Neural cell (in vitro differentiated cells): ENCODE data around the gene GJE1. TPM values are rescaled to one million over a fixed set of nuclear protein-coding genes. Genes with fewer than 3 reads are reported as not detected.
"Not testable (repeated sequence)": the region's sequence is repeated elsewhere in the genome, so short reads cannot be mapped to it uniquely, and the experiment has no call there.

Source experiments
- H2AFZ ChIP-seq: fragments of 200-600, 300-800 bp; sonication (generic), shearing (Covaris generic); 2 replicates; pipeline ENCODE4 v1.6.0; 2014; ENCODE audit warnings: low read depth, mild to moderate bottlenecking, antibody characterized with exemption, low read length, moderate library complexity
- H3F3A ChIP-seq: fragments of 200-600 bp; shearing (Covaris generic); 2 replicates; pipeline ENCODE4 v1.6.1; 2016; ENCODE audit warnings: mild to moderate bottlenecking, moderate library complexity, mixed read lengths, antibody characterized with exemption, low read length; ENCODE audit not compliant: insufficient read depth, poor library complexity, severe bottlenecking
- H3K27ac ChIP-seq: fragments of 200-600, 300-800 bp; sonication (generic), shearing (Covaris generic); 2 replicates; pipeline ENCODE4 v1.5.1; 2014; ENCODE audit warnings: mild to moderate bottlenecking, low read length, moderate library complexity
- H3K27me3 ChIP-seq: fragments of 300-800, 200-600 bp; sonication (generic), shearing (Covaris generic); 2 replicates; pipeline ENCODE4 v1.6.0; 2014; ENCODE audit warnings: mild to moderate bottlenecking, low read depth, low read length, moderate library complexity; ENCODE audit not compliant: insufficient read depth
- H3K36me3 ChIP-seq: fragments of 300-800, 200-600 bp; sonication (generic), shearing (Covaris generic); 2 replicates; pipeline ENCODE4 v1.5.1; 2014; ENCODE audit warnings: mild to moderate bottlenecking, antibody characterized with exemption, low read length, moderate library complexity; ENCODE audit not compliant: insufficient read depth
- H3K4me2 ChIP-seq: fragments of 300-800, 200-600 bp; sonication (generic), shearing (Covaris generic); 2 replicates; pipeline ENCODE4 v1.6.0; 2014; ENCODE audit warnings: mild to moderate bottlenecking, low read length
- H3K4me3 ChIP-seq: fragments of 300-800, 200-600 bp; sonication (generic), shearing (Covaris generic); 2 replicates; pipeline ENCODE4 v1.5.1; 2014; ENCODE audit warnings: mild to moderate bottlenecking, low read length, moderate library complexity
- H3K79me2 ChIP-seq: fragments of 200-600 bp; shearing (Covaris generic); replicated peaks from 2 replicates; pipeline ENCODE4 v1.6.0; 2014; ENCODE audit warnings: mild to moderate bottlenecking, low read length, moderate library complexity; ENCODE audit not compliant: insufficient read depth
- H3K9ac ChIP-seq: fragments of 300-800, 200-600 bp; sonication (generic), shearing (Covaris generic); 2 replicates; pipeline ENCODE4 v1.6.1; 2016; ENCODE audit warnings: mild to moderate bottlenecking, low read length, mixed read lengths
- H3K9me2 ChIP-seq: fragments of 200-600 bp; shearing (Covaris generic); 2 replicates; pipeline ENCODE4 v1.6.1; 2016; ENCODE audit warnings: mild to moderate bottlenecking, low read length, mixed read lengths; ENCODE audit not compliant: insufficient read depth
- H3K9me3 ChIP-seq: fragments of 200-600, 300-800 bp; sonication (generic), shearing (Covaris generic); 2 replicates; pipeline ENCODE4 v1.6.1; 2016; ENCODE audit warnings: mild to moderate bottlenecking, mixed run types, low read length, moderate library complexity, mixed read lengths
- H4K20me1 ChIP-seq: fragments of 200-600 bp; shearing (Covaris generic); 2 replicates; pipeline ENCODE4 v1.6.1; 2016; ENCODE audit warnings: mild to moderate bottlenecking, mixed run types; ENCODE audit not compliant: insufficient read depth
- CTCF ChIP-seq: fragments of 450-650 bp; IDR thresholded peaks from 2 replicates; pipeline ENCODE4 v1.5.1; 2014; ENCODE audit warnings: antibody characterized with exemption, mild to moderate bottlenecking, moderate library complexity; ENCODE audit not compliant: poor library complexity, severe bottlenecking
- EP300 ChIP-seq: fragments of 450-650 bp; conservative IDR thresholded peaks from 2 replicates; pipeline ENCODE4 v1.6.1; 2014; ENCODE audit warnings: antibody characterized with exemption, mild to moderate bottlenecking, moderate library complexity; ENCODE audit not compliant: poor library complexity, severe bottlenecking
- EZH2 ChIP-seq: fragments of 200-600, 300-800 bp; shearing (Covaris generic), sonication (generic); IDR thresholded peaks from 2 replicates; pipeline ENCODE4 v1.6.1; 2014; ENCODE audit warnings: antibody characterized with exemption, low read length, borderline replicate concordance, mild to moderate bottlenecking; ENCODE audit not compliant: insufficient read depth, poor library complexity, severe bottlenecking
- MXI1 ChIP-seq: fragments of 450-650 bp; conservative IDR thresholded peaks from 2 replicates; pipeline ENCODE4 v1.6.1; 2014; ENCODE audit warnings: antibody characterized with exemption, mild to moderate bottlenecking; ENCODE audit not compliant: poor library complexity, severe bottlenecking
- POLR2AphosphoS5 ChIP-seq: IDR thresholded peaks from 2 replicates; pipeline ENCODE4 v1.6.1; 2012
- RAD21 ChIP-seq: fragments of 450-650 bp; conservative IDR thresholded peaks from 2 replicates; pipeline ENCODE4 v1.6.1; 2014; ENCODE audit warnings: antibody characterized with exemption, mild to moderate bottlenecking, moderate library complexity
- REST ChIP-seq: IDR thresholded peaks from 2 replicates; pipeline ENCODE4 v1.6.1; 2012; ENCODE audit warnings: borderline replicate concordance
- SMC3 ChIP-seq: fragments of 450-650 bp; conservative IDR thresholded peaks from 2 replicates; pipeline ENCODE4 v1.6.1; 2014; ENCODE audit warnings: antibody characterized with exemption, mild to moderate bottlenecking, moderate library complexity; ENCODE audit not compliant: poor library complexity
- polyA plus RNA-seq: library from polyadenylated mRNA; depleted of rRNA; stranded (reverse); fragments of >200 nt; gene quantifications from 2 replicates; pipeline ENCODE4 v1.2.3, GENCODE V29; 2014

GJE1 gene
- polyA plus RNA-seq, 1 donor from 2014 or later = not detected

- no peaks in the 10 kb centered on the region for H3F3A ChIP-seq
- H3K4me3 ChIP-seq = peak overlapping the region; percentile 51
- H3K9ac ChIP-seq = no peak overlapping the region
- H3K36me3 ChIP-seq = no peaks in the 10 kb centered on the region
- H3K9me2 ChIP-seq = no peaks in the 10 kb centered on the region
- no peak overlapping the region for H3K4me2 ChIP-seq
- H3K79me2 ChIP-seq = no peaks in the 10 kb centered on the region
- H3K27me3 ChIP-seq = peaks cover 21% of the 10 kb centered on the region
- no peaks in the 10 kb centered on the region for H3K9me3 ChIP-seq
- no peak overlapping the region for H3K27ac ChIP-seq
- TF ChIP-seq CTCF (no peak), EZH2 (no peak), POLR2AphosphoS5 (no peak), EP300 (no peak)
- no peak overlapping the region for H2AFZ ChIP-seq
- no peaks in the 10 kb centered on the region for H4K20me1 ChIP-seq
These were observed 43.9 kb upstream of the GJE1 start for GRCh38 chr6:142088858-142089216.

- H3K27ac ChIP-seq, H3K79me2 ChIP-seq, H3K9ac ChIP-seq, H2AFZ ChIP-seq, H3K27me3 ChIP-seq, H3K36me3 ChIP-seq, H4K20me1 ChIP-seq, H3K4me2 ChIP-seq, H3K4me3 ChIP-seq, H3K9me2 ChIP-seq, H3K9me3 ChIP-seq, H3F3A ChIP-seq: not testable (repeated sequence)
These were observed 27.9 kb upstream of the GJE1 start for GRCh38 chr6:142104820-142105219.

GRCh38 chr6:142110820-142111219, 21.9 kb upstream of the GJE1 start:
- not testable (repeated sequence) for H3K79me2 ChIP-seq, H3F3A ChIP-seq, H3K27me3 ChIP-seq, H3K4me2 ChIP-seq, H3K36me3 ChIP-seq, H3K9me2 ChIP-seq, H3K4me3 ChIP-seq, H3K27ac ChIP-seq, H4K20me1 ChIP-seq, H3K9me3 ChIP-seq, H2AFZ ChIP-seq, H3K9ac ChIP-seq

- TF ChIP-seq MXI1 = no peak
- peak; percentile 88 for TF ChIP-seq CTCF
- TF ChIP-seq POLR2AphosphoS5 = no peak
- TF ChIP-seq EP300 = no peak
- no peak for TF ChIP-seq REST
- peak; percentile 88 for TF ChIP-seq RAD21
- TF ChIP-seq SMC3 = peak; percentile 80
- Histone ChIP-seq H3K27ac (no peak overlapping the region), H4K20me1 (no peaks in the 10 kb centered on the region), H3K36me3 (no peaks in the 10 kb centered on the region), H3K4me2 (no peak overlapping the region), H3K9me2 (no peaks in the 10 kb centered on the region), H3K79me2 (no peaks in the 10 kb centered on the region), H3F3A (no peaks in the 10 kb centered on the region), H2AFZ (no peak overlapping the region), H3K27me3 (no peaks in the 10 kb centered on the region), H3K4me3 (no peak overlapping the region), H3K9me3 (no peaks in the 10 kb centered on the region), H3K9ac (no peak overlapping the region)
These were observed 20.2 kb upstream of the GJE1 start for GRCh38 chr6:142112451-142113061.
